ENCODE measurements around the gene PCDH19. TPM values are rescaled to one million over a fixed set of nuclear protein-coding genes. Genes with fewer than 3 reads are reported as not detected.

The PCDH19 gene
- total RNA-seq, 1 donor from 2014 or later = 0.17 TPM

DNA sequence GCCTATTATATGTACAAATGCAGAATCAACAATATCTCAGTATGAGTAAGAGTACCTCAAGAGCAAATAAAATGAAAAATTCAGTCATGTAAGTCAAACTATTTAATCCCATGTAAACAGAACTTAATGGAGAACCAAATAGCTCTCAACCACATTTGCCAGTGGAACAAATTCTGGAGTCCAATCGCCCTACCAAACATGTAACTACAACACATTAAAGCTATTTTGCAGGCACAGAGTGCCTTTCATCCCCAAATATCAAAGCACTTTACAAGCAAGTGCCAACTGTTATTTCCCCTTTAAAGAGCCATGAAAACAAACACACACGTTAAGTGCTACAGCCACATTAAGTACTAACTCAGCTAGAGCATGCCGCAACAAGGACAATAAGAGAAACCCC, 51.3 kb downstream of the PCDH19 start:
- no peak for DNase-seq
- Histone ChIP-seq H3K27me3 (no peaks in the 10 kb centered on the region), H3K36me3 (no peaks in the 10 kb centered on the region), H3K4me1 (no peaks in the 10 kb centered on the region), H3K4me3 (no peak overlapping the region), H3K9me3 (no peaks in the 10 kb centered on the region), H3K27ac (no peak overlapping the region)
- TF ChIP-seq, protein P1, sequence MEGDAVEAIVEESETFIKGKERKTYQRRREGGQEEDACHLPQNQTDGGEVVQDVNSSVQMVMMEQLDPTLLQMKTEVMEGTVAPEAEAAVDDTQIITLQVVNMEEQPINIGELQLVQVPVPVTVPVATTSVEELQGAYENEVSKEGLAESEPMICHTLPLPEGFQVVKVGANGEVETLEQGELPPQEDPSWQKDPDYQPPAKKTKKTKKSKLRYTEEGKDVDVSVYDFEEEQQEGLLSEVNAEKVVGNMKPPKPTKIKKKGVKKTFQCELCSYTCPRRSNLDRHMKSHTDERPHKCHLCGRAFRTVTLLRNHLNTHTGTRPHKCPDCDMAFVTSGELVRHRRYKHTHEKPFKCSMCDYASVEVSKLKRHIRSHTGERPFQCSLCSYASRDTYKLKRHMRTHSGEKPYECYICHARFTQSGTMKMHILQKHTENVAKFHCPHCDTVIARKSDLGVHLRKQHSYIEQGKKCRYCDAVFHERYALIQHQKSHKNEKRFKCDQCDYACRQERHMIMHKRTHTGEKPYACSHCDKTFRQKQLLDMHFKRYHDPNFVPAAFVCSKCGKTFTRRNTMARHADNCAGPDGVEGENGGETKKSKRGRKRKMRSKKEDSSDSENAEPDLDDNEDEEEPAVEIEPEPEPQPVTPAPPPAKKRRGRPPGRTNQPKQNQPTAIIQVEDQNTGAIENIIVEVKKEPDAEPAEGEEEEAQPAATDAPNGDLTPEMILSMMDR (IDR thresholded peaks at IDR 0.05) = no peak
- ATAC-seq = no peak
- intact Hi-C loops (cut with DNase I) = no loop called here

GRCh38 chrX:100356351-100356896, 53.6 kb downstream of the PCDH19 start:
- no peaks in the 10 kb centered on the region for H3K36me3 ChIP-seq
- H3K4me3 ChIP-seq = no peak overlapping the region
- no peak for DNase-seq
- intact Hi-C loops (cut with DNase I) = no loop called here
- ATAC-seq = no peak
- H3K27me3 ChIP-seq = no peaks in the 10 kb centered on the region
- no peaks in the 10 kb centered on the region for H3K4me1 ChIP-seq
- TF ChIP-seq, protein P1 (IDR thresholded peaks at IDR 0.05) = no peak
- no peaks in the 10 kb centered on the region for H3K9me3 ChIP-seq
- no peak overlapping the region for H3K27ac ChIP-seq

- Histone ChIP-seq H3K4me3 (no peak overlapping the region), H3K36me3 (no peaks in the 10 kb centered on the region), H3K9me3 (no peaks in the 10 kb centered on the region), H3K27ac (no peak overlapping the region), H3K27me3 (no peaks in the 10 kb centered on the region), H3K4me1 (no peaks in the 10 kb centered on the region)
- ATAC-seq (no peak), DNase-seq (no peak)
- TF ChIP-seq, protein P1 (IDR thresholded peaks at IDR 0.05) = no peak
- intact Hi-C loops (cut with DNase I) = no loop called here
These were observed 54.4 kb downstream of the PCDH19 start for GRCh38 chrX:100355680-100356079.

DNA sequence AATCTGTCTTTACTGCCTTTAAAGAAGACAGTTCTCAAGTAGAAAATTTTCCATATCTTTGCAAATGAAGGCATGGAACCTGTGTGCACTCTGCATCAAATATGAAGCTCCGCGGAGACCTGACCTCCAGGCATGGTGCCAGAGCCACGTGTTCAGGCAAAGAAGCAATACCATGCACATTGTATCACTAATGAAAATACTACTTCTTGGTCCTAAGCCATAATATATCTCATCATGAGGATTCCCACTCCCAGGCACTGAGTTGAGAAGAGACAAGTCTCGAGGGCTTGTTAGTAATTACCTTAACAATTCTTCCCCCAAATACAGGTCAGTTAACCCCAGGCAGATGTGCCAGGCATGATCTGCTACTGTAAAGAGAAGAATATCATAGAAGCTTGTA, 56.7 kb downstream of the PCDH19 start:
- Histone ChIP-seq H3K4me1 (no peaks in the 10 kb centered on the region), H3K9me3 (no peaks in the 10 kb centered on the region), H3K27ac (no peak overlapping the region), H3K27me3 (no peaks in the 10 kb centered on the region), H3K36me3 (no peaks in the 10 kb centered on the region), H3K4me3 (no peak overlapping the region)
- no peak for DNase-seq
- TF ChIP-seq, protein P1 (IDR thresholded peaks at IDR 0.05) = no peak
- intact Hi-C loops (cut with DNase I) = no loop called here
- no peak for ATAC-seq

- H3K4me3 ChIP-seq = no peak overlapping the region
- ATAC-seq (no peak), DNase-seq (no peak)
- intact Hi-C loops (cut with DNase I) = no loop called here
- H3K4me1 ChIP-seq = no peaks in the 10 kb centered on the region
- H3K27me3 ChIP-seq = no peaks in the 10 kb centered on the region
- no peaks in the 10 kb centered on the region for H3K36me3 ChIP-seq
- TF ChIP-seq, protein P1 (IDR thresholded peaks at IDR 0.05) = no peak
- H3K27ac ChIP-seq = no peak overlapping the region
- H3K9me3 ChIP-seq = no peaks in the 10 kb centered on the region
These were observed 59.2 kb downstream of the PCDH19 start for GRCh38 chrX:100350704-100351489.

All from upper lobe of right lung (tissue), 1 donor.